HG02759 (cell line): ENCODE results near the gene GINS1.
A peak's percentile ranks its signal among the peaks of the same experiment; 100 is the strongest.

Source experiments
- ATAC-seq: cut with Tn5 transposase; IDR thresholded peaks from one replicate; pipeline ENCODE4 v1.9.1; 2021; ENCODE audit warnings: mild to moderate bottlenecking, moderate library complexity; ENCODE audit not compliant: unreplicated experiment

The GINS1 gene

GRCh38 chr20:25453035-25453810 lies 45.8 kb downstream of the GINS1 start:
- ATAC-seq: no peak

- ATAC-seq: no peak
Measured at GRCh38 chr20:25454153-25454900, 46.9 kb downstream of the GINS1 start.

- ATAC-seq: no peak
Measured at GRCh38 chr20:25457886-25458680, 50.6 kb downstream of the GINS1 start.

- no peak for ATAC-seq
Measured at GRCh38 chr20:25459111-25459830, 51.8 kb downstream of the GINS1 start.

GRCh38 chr20:25459916-25460535 lies 52.6 kb downstream of the GINS1 start:
- ATAC-seq: no peak

GRCh38 chr20:25460566-25461280 lies 53.2 kb downstream of the GINS1 start:
- no peak for ATAC-seq

- ATAC-seq: no peak
Measured at GRCh38 chr20:25461281-25461650, 53.8 kb downstream of the GINS1 start.

GRCh38 chr20:25461786-25462545 lies 54.5 kb downstream of the GINS1 start:
- ATAC-seq: no peak

GRCh38 chr20:25464501-25465242 lies 57.2 kb downstream of the GINS1 start:
- ATAC-seq: no peak

GRCh38 chr20:25465243-25466135 lies 58.0 kb downstream of the GINS1 start:
- no peak for ATAC-seq

GRCh38 chr20:25466846-25467245 lies 59.4 kb downstream of the GINS1 start:
- no peak for ATAC-seq

- no peak for ATAC-seq
Measured at GRCh38 chr20:25467441-25467840, 60.0 kb downstream of the GINS1 start.

- no peak for ATAC-seq
Measured at GRCh38 chr20:25468126-25469075, 60.9 kb downstream of the GINS1 start.

- no peak for ATAC-seq
Measured at GRCh38 chr20:25469558-25469957, 62.1 kb downstream of the GINS1 start.

- peak; percentile 70 for ATAC-seq
Measured at GRCh38 chr20:25470045-25470444, 62.6 kb downstream of the GINS1 start.

- no peak for ATAC-seq
Measured at GRCh38 chr20:25471020-25471419, 63.5 kb downstream of the GINS1 start.
